Lower leg skin (tissue), 3 donors: Measurements from ENCODE around the gene SIK3.

Source experiments
- CTCF ChIP-seq, 3 donors: fragments of 450-650 bp; IDR thresholded peaks; one replicate each; pipeline ENCODE4 v1.5.1; 2016; ENCODE audit warnings: antibody characterized with exemption in 3 of 3, mild to moderate bottlenecking in 3 of 3, moderate library complexity in 2 of 3
- POLR2A ChIP-seq, 2 donors: fragments of 450-650 bp; IDR thresholded peaks; one replicate each; pipeline ENCODE4 v1.6.1; 2016 to 2017; ENCODE audit warnings: antibody characterized with exemption in 2 of 2, mild to moderate bottlenecking in 1 of 2, moderate library complexity in 1 of 2

- TF ChIP-seq CTCF (IDR thresholded peaks at IDR 0.05) (no peak), POLR2A (IDR thresholded peaks at IDR 0.05) (no peak)
Observed at GRCh38 chr11:116930586-116930985, 167.6 kb downstream of the SIK3 start.
